ENCODE measurements around the gene NECTIN3. TPM values are rescaled to one million over a fixed set of nuclear protein-coding genes. Genes with fewer than 3 reads are reported as not detected.

The NECTIN3 gene
- total RNA-seq, 4 donors from 2014 or later, result 60.3 to 95.4 (median 87.7) TPM

- DNase-seq, result no peak
- WGBS, 2 donors, result 92 to 97% methylated on average over 3 of the region's 3 CpGs
These were observed 87.8 kb downstream of the NECTIN3 start for GRCh38 chr3:111159391-111159790.

GRCh38 chr3:111164621-111165020, 93.0 kb downstream of the NECTIN3 start:
- 95 to 98% methylated on average over 3 of the region's 3 CpGs for WGBS, 2 donors
- Histone ChIP-seq H3K36me3 (no peaks in the 10 kb centered on the region), H3K9me3 (no peaks in the 10 kb centered on the region), H3K4me3 (replicated peaks in 1 of 3) (no peak overlapping the region), H3K27me3 (no peaks in the 10 kb centered on the region), H3K4me1 (no peaks in the 10 kb centered on the region), H3K27ac (no peak overlapping the region)
- TF ChIP-seq POLR2A (IDR thresholded peaks at IDR 0.05), result no peak
- TF ChIP-seq, protein P1, sequence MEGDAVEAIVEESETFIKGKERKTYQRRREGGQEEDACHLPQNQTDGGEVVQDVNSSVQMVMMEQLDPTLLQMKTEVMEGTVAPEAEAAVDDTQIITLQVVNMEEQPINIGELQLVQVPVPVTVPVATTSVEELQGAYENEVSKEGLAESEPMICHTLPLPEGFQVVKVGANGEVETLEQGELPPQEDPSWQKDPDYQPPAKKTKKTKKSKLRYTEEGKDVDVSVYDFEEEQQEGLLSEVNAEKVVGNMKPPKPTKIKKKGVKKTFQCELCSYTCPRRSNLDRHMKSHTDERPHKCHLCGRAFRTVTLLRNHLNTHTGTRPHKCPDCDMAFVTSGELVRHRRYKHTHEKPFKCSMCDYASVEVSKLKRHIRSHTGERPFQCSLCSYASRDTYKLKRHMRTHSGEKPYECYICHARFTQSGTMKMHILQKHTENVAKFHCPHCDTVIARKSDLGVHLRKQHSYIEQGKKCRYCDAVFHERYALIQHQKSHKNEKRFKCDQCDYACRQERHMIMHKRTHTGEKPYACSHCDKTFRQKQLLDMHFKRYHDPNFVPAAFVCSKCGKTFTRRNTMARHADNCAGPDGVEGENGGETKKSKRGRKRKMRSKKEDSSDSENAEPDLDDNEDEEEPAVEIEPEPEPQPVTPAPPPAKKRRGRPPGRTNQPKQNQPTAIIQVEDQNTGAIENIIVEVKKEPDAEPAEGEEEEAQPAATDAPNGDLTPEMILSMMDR (IDR thresholded peaks at IDR 0.05), result no peak
- DNase-seq, result no peak
- intact Hi-C loops (cut with DNase I), result no loop called here

More at GRCh38 chr3:111159391-111159790, 87.8 kb downstream of the NECTIN3 start:
- Histone ChIP-seq H3K27me3 (no peaks in the 10 kb centered on the region), H3K9me3 (no peaks in the 10 kb centered on the region), H3K4me3 (replicated peaks in 1 of 3) (no peak overlapping the region), H3K4me1 (no peaks in the 10 kb centered on the region), H3K27ac (no peak overlapping the region), H3K36me3 (no peaks in the 10 kb centered on the region)
- TF ChIP-seq, protein P1 (IDR thresholded peaks at IDR 0.05), result no peak
- TF ChIP-seq POLR2A (IDR thresholded peaks at IDR 0.05), result no peak
- intact Hi-C loops (cut with DNase I), result no loop called here

DNA sequence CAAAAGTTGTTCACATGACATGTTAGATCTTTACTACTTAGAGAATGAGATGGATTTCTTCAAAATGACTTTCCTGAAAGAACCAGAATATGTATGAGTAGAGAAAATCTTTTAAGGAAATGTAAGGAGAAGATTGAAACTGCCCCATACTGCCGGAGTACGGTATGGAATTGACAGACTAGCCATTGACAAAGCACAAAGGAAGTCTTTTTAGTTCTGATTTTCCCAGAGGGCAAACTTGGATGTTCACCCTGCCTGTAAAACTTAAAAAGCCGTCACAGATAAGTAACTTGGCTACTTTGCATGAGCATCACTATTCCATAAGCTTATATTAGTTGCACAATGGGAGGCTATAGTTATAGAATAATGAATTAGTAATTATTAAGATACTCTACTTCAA, 93.8 kb downstream of the NECTIN3 start:
- Histone ChIP-seq H3K4me1 (no peaks in the 10 kb centered on the region), H3K27ac (no peak overlapping the region), H3K36me3 (no peaks in the 10 kb centered on the region), H3K9me3 (no peaks in the 10 kb centered on the region), H3K4me3 (replicated peaks in 1 of 3) (no peak overlapping the region), H3K27me3 (no peaks in the 10 kb centered on the region)
- DNase-seq, result no peak
- WGBS, 2 donors, result 85 to 91% methylated on average over 3 of the region's 3 CpGs
- intact Hi-C loops (cut with DNase I), result no loop called here
- TF ChIP-seq, protein P1 (IDR thresholded peaks at IDR 0.05), result no peak
- no peak for TF ChIP-seq POLR2A (IDR thresholded peaks at IDR 0.05)

DNA sequence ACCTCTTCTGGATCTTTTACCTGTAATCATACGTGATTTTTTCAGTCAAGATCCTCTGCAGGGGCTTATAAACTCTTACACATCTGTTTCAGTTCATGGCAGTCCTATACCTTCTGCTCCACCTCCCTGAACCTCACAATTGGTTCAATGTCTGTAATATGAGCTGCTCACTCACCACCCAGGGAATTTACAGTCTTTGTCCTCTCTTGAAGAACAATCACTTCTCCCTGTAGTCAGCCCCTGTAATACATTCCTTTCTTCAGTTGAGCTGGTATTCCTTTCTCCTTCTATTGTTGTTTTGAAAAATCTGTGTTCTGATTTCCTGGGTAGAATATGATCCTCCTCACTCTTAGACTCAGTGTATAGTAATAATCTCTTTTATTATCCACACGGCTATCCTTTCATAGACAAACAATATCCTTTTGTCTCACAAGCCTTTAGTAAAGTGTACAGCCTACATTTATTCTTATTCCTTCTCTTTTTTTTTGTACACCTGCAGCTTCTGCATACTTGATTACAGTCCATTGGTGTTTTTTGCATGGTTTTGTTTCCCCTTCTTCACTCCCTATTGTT, 101.8 kb downstream of the NECTIN3 start:
- no peaks in the 10 kb centered on the region for H3K9me3 ChIP-seq
- 92 to 93% methylated on average over 2 of the region's 2 CpGs for WGBS, 2 donors
- intact Hi-C loops (cut with DNase I), result no loop called here
- no peak overlapping the region for H3K27ac ChIP-seq
- H3K4me3 ChIP-seq (replicated peaks in 1 of 3), result no peak overlapping the region
- no peaks in the 10 kb centered on the region for H3K4me1 ChIP-seq
- no peaks in the 10 kb centered on the region for H3K27me3 ChIP-seq
- H3K36me3 ChIP-seq, result peaks cover 0 to 5% of the 10 kb centered on the region in 2 donors
- TF ChIP-seq, protein P1 (IDR thresholded peaks at IDR 0.05), result no peak
- TF ChIP-seq POLR2A (IDR thresholded peaks at IDR 0.05), result no peak
- no peak for DNase-seq

GRCh38 chr3:111173906-111174305, 102.3 kb downstream of the NECTIN3 start:
- Histone ChIP-seq H3K9me3 (no peaks in the 10 kb centered on the region), H3K27me3 (no peaks in the 10 kb centered on the region), H3K27ac (no peak overlapping the region), H3K4me3 (replicated peaks in 1 of 3) (no peak overlapping the region), H3K36me3 (peaks cover 0 to 5% of the 10 kb centered on the region in 2 donors), H3K4me1 (no peaks in the 10 kb centered on the region)
- TF ChIP-seq POLR2A (IDR thresholded peaks at IDR 0.05), result no peak
- TF ChIP-seq, protein P1 (IDR thresholded peaks at IDR 0.05), result no peak
- DNase-seq, result no peak
- WGBS, 2 donors, result 95 to 98% methylated on average over 1 of the region's 1 CpG
- intact Hi-C loops (cut with DNase I), result no loop called here

Data from thyroid gland (tissue), 4 donors.